Cardiac fibroblast (primary cell): ENCODE measurements around the gene SH3BP4.

Experiments
- DNase-seq, 2 donors: peaks; one replicate each; pipeline versions ENCODE4 v3.0.0 to v3.0.0-alpha.2; 2010; ENCODE audit warnings: low read depth in 2 of 2
- H3K4me3 ChIP-seq, 2 donors: replicated peaks in 1 of 2; 1 replicate in 1 of 2; 2 replicates in 1 of 2; pipeline ENCODE4 v1.5.1; 2011; ENCODE audit warnings: low read depth in 2 of 2, low read length in 2 of 2, mild to moderate bottlenecking in 2 of 2, moderate library complexity in 1 of 2
- TF ChIP-seq, protein P1 (sequence below): IDR thresholded peaks from one replicate; pipeline ENCODE4 v1.5.1; 2011; ENCODE audit warnings: low read depth, mild to moderate bottlenecking, low read length, inconsistent platforms

SH3BP4 gene

DNA sequence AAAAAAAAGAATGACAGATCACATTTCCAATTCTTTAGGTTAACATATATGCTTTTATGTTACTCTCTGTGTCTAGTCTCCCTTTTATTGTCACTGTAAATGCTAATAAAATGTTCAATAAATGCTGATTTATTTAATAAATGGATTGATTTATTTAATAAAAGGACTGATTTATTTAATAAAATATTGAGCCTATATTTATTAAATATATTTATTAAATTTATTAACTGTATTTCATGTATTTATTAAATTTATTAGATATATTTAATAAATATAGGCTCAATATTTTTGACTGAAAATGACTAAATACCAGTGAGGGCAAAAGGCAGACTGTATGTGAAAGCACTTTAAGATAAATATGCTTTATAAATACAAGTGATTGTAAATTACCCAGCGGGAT, 142.6 kb downstream of the SH3BP4 start:
- no peak for DNase-seq
- TF ChIP-seq, protein P1, sequence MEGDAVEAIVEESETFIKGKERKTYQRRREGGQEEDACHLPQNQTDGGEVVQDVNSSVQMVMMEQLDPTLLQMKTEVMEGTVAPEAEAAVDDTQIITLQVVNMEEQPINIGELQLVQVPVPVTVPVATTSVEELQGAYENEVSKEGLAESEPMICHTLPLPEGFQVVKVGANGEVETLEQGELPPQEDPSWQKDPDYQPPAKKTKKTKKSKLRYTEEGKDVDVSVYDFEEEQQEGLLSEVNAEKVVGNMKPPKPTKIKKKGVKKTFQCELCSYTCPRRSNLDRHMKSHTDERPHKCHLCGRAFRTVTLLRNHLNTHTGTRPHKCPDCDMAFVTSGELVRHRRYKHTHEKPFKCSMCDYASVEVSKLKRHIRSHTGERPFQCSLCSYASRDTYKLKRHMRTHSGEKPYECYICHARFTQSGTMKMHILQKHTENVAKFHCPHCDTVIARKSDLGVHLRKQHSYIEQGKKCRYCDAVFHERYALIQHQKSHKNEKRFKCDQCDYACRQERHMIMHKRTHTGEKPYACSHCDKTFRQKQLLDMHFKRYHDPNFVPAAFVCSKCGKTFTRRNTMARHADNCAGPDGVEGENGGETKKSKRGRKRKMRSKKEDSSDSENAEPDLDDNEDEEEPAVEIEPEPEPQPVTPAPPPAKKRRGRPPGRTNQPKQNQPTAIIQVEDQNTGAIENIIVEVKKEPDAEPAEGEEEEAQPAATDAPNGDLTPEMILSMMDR = no peak
- H3K4me3 ChIP-seq = no peak overlapping the region

- TF ChIP-seq, protein P1 = no peak
- peak; percentile 21 to 44 for DNase-seq
- no peak overlapping the region for H3K4me3 ChIP-seq
These were observed 143.8 kb downstream of the SH3BP4 start for GRCh38 chr2:235095569-235095968.

DNA sequence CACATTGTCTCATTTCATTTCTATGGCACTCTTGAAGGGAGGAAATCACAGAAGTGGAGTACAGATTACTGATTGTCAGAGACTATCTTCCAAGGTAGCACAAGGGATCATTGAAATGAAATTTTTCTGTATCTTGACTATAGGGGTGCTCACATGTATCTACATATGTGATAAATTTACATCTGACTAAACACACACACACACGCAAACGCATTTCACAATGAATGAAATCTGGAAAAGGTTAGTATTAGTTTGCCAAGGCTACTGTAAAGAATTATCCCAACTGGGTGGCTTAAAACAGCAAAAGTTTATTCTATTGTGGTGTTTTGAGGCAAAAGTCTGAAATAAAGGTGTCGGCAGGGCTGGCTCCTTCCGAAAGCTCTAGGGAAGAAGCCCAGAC, 144.6 kb downstream of the SH3BP4 start:
- H3K4me3 ChIP-seq = no peak overlapping the region
- no peak for DNase-seq
- TF ChIP-seq, protein P1 = no peak

DNA sequence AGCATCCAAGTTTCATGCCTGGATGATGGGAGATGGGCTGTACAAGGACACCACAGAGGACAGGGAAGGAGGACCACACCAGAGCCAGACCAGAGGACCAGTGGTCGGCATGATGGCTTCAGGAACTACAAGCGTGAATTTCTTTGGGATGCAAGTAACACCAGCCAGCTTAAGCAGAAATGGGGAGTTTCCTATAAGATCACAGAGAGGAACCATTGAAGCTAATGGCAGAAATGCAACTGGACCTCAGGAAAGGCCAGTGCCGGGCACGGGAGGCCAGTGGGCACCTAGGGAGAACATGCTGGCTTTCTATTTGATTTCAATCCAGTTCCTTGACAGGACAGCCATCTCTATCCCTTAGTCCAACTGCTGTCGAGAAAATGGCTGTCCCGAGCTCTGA, 145.4 kb downstream of the SH3BP4 start:
- no peak overlapping the region for H3K4me3 ChIP-seq
- TF ChIP-seq, protein P1 = no peak
- DNase-seq = no peak

DNA sequence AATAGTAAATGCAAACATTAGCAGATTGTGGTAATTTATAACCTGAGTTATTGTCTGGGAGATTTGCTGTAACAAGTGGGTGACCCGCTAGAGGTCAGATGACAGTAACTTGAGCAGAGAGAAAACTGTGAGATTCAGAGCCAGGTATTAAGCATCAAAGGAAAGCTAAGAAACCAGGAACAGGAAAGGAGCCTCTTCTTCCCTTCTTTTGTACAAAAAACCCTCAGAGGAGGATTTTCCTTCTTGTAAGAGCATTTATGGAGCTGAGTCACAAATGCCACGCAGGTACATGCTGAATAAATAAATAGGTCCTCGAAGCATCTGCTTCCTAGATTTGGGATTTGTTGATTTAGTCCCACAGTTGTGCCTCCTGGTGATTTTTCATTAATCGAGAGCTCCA, 146.5 kb downstream of the SH3BP4 start:
- TF ChIP-seq, protein P1 = no peak
- no peak overlapping the region for H3K4me3 ChIP-seq
- DNase-seq = no peak

DNA sequence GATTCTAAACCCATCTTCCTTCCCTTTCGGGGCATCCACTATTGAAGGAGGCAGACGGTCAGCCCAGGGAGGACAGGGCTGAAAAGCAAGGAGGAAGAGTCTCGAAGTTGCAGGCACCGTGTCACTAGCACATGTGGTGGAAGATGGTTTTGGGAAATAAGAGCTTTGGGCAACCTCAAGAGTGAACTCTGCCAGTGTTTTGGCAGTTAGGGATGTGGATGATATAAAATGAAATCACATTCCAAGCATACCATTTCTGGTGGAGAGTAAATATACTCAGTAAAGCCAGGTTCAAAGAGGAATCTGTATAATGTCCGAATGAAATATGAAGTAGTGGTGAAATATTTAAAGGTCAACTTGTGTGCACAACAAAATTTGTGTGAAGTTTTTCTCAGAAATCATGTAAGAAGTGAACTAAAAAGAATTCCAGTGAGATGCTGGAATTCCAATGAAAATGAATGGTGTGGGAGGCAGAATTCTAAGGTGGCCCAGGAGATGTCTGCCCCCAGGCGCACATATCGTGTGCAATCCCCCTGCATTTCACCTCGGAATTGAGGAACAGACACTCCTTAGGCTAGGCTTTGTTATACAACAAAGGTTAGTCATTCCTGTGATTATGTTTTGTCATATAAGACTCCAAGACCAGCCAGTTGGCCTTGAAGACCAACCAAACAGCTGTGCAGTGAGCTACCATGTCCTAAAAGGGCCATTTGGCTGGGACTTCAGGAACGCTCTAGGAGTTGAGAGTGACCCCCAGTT, 147.1 kb downstream of the SH3BP4 start:
- DNase-seq = peak in 1 of 2 donors; percentile 56
- TF ChIP-seq, protein P1 = no peak
- H3K4me3 ChIP-seq = no peak overlapping the region

GRCh38 chr2:235102896-235103295, 151.1 kb downstream of the SH3BP4 start:
- DNase-seq = no peak
- H3K4me3 ChIP-seq = no peak overlapping the region
- TF ChIP-seq, protein P1 = no peak
